A549 treated with CpdA at 1 μM for 4 hours (cell line): ENCODE data around the gene TMEM35A. TPM values are rescaled to one million over a fixed set of nuclear protein-coding genes. Genes with fewer than 3 reads are reported as not detected.

Source experiments
- total RNA-seq: library from RNA; stranded (reverse); fragments of 200-300 nt; extraction: Qiagen RNA extraction; gene quantifications from 5 replicates; pipeline ENCODE4 v1.2.3, GENCODE V29; 2022; ENCODE audit warnings: low read depth

TMEM35A gene
- total RNA-seq, result not detected in 5 replicates

GRCh38 chrX:101078716-101079598, at the start of gene TMEM35A:
TMEM35A (plus strand) TSS chrX:101078879; CDS start chrX:101079003, 124 bp downstream.

GRCh38 chrX:101051549-101052302, 27.0 kb upstream of the TMEM35A start, which contains the start of gene TRMT2B:
TRMT2B (minus strand) TSS chrX:101052111; CDS start chrX:101042289, 9,822 bp downstream.

GRCh38 chrX:101097546-101098453, 19.1 kb downstream of the TMEM35A start, which contains the start of gene CENPI:
CENPI (plus strand) TSS chrX:101098204; CDS start chrX:101101071, 2,867 bp downstream.

Other genes with a start within 250 kb of the TMEM35A start
- gene NOX1, start 204.5 kb upstream of the TMEM35A start, total RNA-seq, result 0.03 to 0.17 TPM in 2 of 5 replicates, not detected in the others
- 0.16 to 0.30 TPM (median 0.26 TPM) in 5 replicates for gene XKRX, start 150.0 kb upstream of the TMEM35A start, total RNA-seq
- 0.09 TPM in 2 of 5 replicates, not detected in the others for gene ARL13A, start 109.2 kb upstream of the TMEM35A start, total RNA-seq
- 13.3 to 16.4 TPM (median 14.4 TPM) in 5 replicates for gene TRMT2B, start 26.8 kb upstream of the TMEM35A start, total RNA-seq
- gene CENPI, start 19.3 kb downstream of the TMEM35A start, total RNA-seq, result 10.3 to 13.5 TPM (median 12.1 TPM) in 5 replicates
- 0.16 to 0.30 TPM (median 0.25 TPM) in 5 replicates for gene DRP2, start 140.9 kb downstream of the TMEM35A start, total RNA-seq
- 0.06 to 0.15 TPM (median 0.09 TPM) in 4 of 5 replicates, not detected in the other for gene TAF7L, start 212.5 kb downstream of the TMEM35A start, total RNA-seq